Left ventricle myocardium superior (tissue), 1 donor: ENCODE measurements around the gene E2F2. TPM values are rescaled to one million over a fixed set of nuclear protein-coding genes. Genes with fewer than 3 reads are reported as not detected.

Experiments used
- ATAC-seq: fragments of 200-7000 bp; cut with Tn5 transposase; one replicate; pipeline ENCODE4 v1.9.1; 2020; ENCODE audit warnings: mild to moderate bottlenecking, moderate library complexity
- DNase-seq: peaks from one replicate; pipeline ENCODE4 v3.0.0-alpha.2; 2020
- intact Hi-C: fragments of 100-400 bp; cut with micrococcal nuclease; formaldehyde crosslinking; loops from one replicate; pipeline ENCODE4 v1.11.0; 2022
- long read RNA-seq: library from polyadenylated mRNA; unstranded; transcript quantifications from one replicate; pipeline ENCODE4 v2.0.0, GENCODE V29; 2021
- total RNA-seq: library from RNA; stranded (reverse); fragmentation: NEBNext Ultra II Directional; extraction: Animal tissue kit (Norgen Biotek cat#: 25700); gene quantifications from one replicate; pipeline ENCODE4 v1.2.1, GENCODE V29; 2021
- donor health status: DM: no; HTN: yes; CAD: no; lungs with severe emphysema.

E2F2 gene
- total RNA-seq: 0.35 TPM
- long read RNA-seq: 0 reads

- intact Hi-C loops: no loop called here
- ATAC-seq (peak; percentile 88), DNase-seq (peak; percentile 90)
Measured at GRCh38 chr1:23530747-23531561, at the start of gene E2F2. E2F2 (minus strand) TSS chr1:23531233; CDS start chr1:23530793, 440 bp downstream.

- intact Hi-C loops: no loop called here
- DNase-seq: no peak
- no peak for ATAC-seq
Measured at GRCh38 chr1:23578997-23579363, 47.9 kb upstream of the E2F2 start.

- ATAC-seq (no peak), DNase-seq (no peak)
Measured at GRCh38 chr1:23578311-23578996, 47.4 kb upstream of the E2F2 start.

GRCh38 chr1:23577056-23578004 is 46.3 kb upstream of the E2F2 start:
- DNase-seq: no peak

More at GRCh38 chr1:23578311-23578996, 47.4 kb upstream of the E2F2 start:
- intact Hi-C loops: no loop called here

GRCh38 chr1:23576338-23577055 is 45.5 kb upstream of the E2F2 start:
- ATAC-seq: peak; percentile 4
- intact Hi-C loops: no loop called here
- no peak for DNase-seq

More at GRCh38 chr1:23577056-23578004, 46.3 kb upstream of the E2F2 start:
- ATAC-seq: peak; percentile 73
- intact Hi-C loops: no loop called here

GRCh38 chr1:23575226-23575810 is 44.3 kb upstream of the E2F2 start:
- intact Hi-C loops: no loop called here
- ATAC-seq (peak; percentile 60), DNase-seq (no peak)

- ATAC-seq (no peak), DNase-seq (no peak)
- intact Hi-C loops: no loop called here
Measured at GRCh38 chr1:23574265-23574754, 43.3 kb upstream of the E2F2 start.

GRCh38 chr1:23573574-23574182 is 42.6 kb upstream of the E2F2 start:
- ATAC-seq (no peak), DNase-seq (no peak)
- intact Hi-C loops: no loop called here

- no peak for DNase-seq
- no peak for ATAC-seq
- intact Hi-C loops: no loop called here
Measured at GRCh38 chr1:23571465-23571864, 40.4 kb upstream of the E2F2 start.

GRCh38 chr1:23570001-23570691 is 39.1 kb upstream of the E2F2 start:
- intact Hi-C loops: no loop called here
- no peak for ATAC-seq

GRCh38 chr1:23568608-23569383 is 37.8 kb upstream of the E2F2 start:
- DNase-seq: no peak
- intact Hi-C loops: no loop called here
- ATAC-seq: peak; percentile 29

More at GRCh38 chr1:23570001-23570691, 39.1 kb upstream of the E2F2 start:
- no peak for DNase-seq

GRCh38 chr1:23567996-23568607 is 37.1 kb upstream of the E2F2 start:
- DNase-seq (peak; percentile 62), ATAC-seq (peak; percentile 61)
- intact Hi-C loops: no loop called here

GRCh38 chr1:23567629-23567995 is 36.6 kb upstream of the E2F2 start:
- DNase-seq (peak; percentile 31), ATAC-seq (peak; percentile 5)
- intact Hi-C loops: no loop called here

GRCh38 chr1:23566304-23566703 is 35.3 kb upstream of the E2F2 start:
- no peak for ATAC-seq
- intact Hi-C loops: no loop called here
- DNase-seq: no peak

GRCh38 chr1:23565776-23566175 is 34.7 kb upstream of the E2F2 start:
- DNase-seq (no peak), ATAC-seq (no peak)
- intact Hi-C loops: no loop called here

GRCh38 chr1:23564529-23565122 is 33.6 kb upstream of the E2F2 start:
- ATAC-seq (no peak), DNase-seq (no peak)
- intact Hi-C loops: no loop called here
